Activated CD4-positive, alpha-beta T cell treated with anti-CD3 and anti-CD28 coated beads for 4 hours (primary cell): ENCODE results near the gene SRD5A1.
A peak's percentile ranks its signal among the peaks of the same experiment; 100 is the strongest.

Experiments used
- DNase-seq, 2 donors: peaks; one replicate each; pipeline ENCODE4 v3.0.0-alpha.2; 2020

The SRD5A1 gene, protein sequence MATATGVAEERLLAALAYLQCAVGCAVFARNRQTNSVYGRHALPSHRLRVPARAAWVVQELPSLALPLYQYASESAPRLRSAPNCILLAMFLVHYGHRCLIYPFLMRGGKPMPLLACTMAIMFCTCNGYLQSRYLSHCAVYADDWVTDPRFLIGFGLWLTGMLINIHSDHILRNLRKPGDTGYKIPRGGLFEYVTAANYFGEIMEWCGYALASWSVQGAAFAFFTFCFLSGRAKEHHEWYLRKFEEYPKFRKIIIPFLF

GRCh38 chr5:6632888-6633468 lies at the start of gene SRD5A1, which contains the start of gene NSUN2:
TSS of gene SRD5A1 (plus strand) at chr5:6633440. CDS start at chr5:6633577, 137 bp downstream.
TSS of gene NSUN2 (minus strand) at chr5:6633044. CDS start at chr5:6632979, 65 bp downstream.
- peak; percentile 90 to 93 for DNase-seq

GRCh38 chr5:6584101-6584645 lies 49.1 kb upstream of the SRD5A1 start:
- DNase-seq, result no peak

GRCh38 chr5:6584727-6585126 lies 48.5 kb upstream of the SRD5A1 start:
- no peak for DNase-seq

DNA sequence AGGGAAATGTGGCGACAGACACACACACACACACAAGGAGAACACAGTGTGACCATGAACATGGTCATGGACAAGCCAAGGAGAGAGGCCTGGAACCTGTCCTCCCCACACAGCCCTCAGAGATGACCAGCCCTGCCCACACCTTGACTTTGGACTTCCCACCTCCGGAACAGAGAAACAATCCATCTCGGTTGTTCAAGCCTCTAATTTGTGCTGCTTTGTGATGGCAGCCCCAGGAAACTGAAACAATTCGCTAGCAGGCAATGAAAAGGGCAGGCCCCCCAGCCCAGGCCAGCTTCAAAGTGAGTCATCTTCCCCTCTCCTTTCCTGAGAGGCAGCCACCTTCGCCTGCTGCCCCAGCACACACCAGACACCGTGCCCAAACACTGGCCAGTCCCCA lies 48.1 kb upstream of the SRD5A1 start:
- DNase-seq, result no peak

- no peak for DNase-seq
Measured at GRCh38 chr5:6585939-6586646, 47.1 kb upstream of the SRD5A1 start.

- DNase-seq, result no peak
Measured at GRCh38 chr5:6586647-6587042, 46.6 kb upstream of the SRD5A1 start.

- no peak for DNase-seq
Measured at GRCh38 chr5:6587171-6587570, 46.1 kb upstream of the SRD5A1 start.

DNA sequence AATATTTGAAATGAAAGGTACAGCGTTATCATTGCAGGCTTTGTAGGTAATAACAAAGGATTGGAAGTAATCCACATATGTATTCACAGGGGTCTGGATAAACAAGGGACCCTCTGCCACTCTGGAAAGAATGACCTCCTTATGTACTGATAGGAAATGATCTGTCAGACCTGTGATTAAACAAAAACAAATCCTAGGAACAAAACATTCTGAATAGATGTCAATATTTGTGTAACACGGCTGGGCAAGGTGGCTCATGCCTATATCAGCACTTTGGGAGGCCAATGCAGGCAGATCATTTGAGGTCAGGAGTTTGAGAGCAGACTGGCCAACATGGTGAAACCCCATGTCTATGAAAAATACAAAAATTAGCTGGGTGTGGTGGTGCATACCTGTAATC lies 42.7 kb upstream of the SRD5A1 start:
- no peak for DNase-seq

GRCh38 chr5:6591671-6592288 lies 41.5 kb upstream of the SRD5A1 start:
- DNase-seq, result no peak

DNA sequence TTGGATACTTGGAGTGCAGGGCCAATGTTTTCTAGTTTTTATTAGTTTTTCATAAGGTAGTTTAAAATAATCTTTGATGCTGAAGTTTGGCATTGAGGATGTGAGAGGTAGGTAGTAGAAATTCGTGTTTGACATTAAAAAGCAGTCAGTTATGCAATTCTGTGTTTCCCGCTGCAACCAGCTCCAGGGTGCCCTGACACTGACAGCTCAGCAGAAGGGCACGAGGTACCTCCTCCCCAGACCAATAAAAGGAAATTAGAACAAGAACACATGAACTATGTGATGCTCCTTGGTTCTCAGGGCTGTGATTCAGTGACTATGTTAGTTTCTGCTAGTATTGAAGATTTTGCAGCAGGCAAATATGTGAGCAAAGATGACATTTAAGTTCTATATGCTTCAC lies 40.6 kb upstream of the SRD5A1 start:
- no peak for DNase-seq

DNA sequence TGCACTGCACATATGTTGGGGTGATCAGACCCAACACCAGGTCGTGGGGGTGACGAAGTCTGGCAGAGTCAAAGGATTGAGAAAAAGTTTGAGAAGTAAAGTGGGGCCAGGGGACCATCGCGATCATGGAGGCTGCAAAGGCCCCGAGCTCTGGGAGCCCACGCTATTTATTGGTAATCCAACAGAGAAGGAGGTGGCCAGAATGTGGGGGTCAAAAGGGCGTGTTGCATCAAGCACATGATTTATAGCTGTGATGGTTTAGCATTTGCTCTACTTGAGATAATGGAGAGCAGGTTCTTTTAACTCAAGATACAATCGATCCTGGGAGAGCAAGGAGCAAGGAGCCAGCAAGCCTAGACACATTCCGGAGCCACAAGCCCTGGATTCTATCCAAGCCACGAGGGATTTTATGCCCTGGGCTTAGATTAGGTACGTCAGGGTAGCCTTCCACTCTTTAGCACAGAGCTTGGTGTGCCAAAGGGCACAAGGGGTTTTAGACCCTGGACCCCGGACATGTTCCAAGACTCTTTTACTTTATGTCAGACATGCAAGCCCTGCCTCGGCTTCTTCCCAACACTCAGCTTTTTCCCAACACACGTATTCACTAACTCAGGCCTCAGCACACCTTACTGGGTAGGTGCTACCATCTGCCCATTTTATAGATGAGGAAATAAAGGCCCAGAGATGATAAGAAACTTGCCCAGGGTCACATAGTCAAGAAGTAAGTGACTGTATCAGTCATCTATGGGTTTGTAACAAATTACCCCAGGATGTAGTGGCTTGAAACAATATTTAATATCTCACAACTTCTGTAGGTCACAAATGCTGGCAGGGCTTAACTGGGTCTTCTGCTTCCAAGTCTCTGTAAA lies 39.9 kb upstream of the SRD5A1 start:
- no peak for DNase-seq

DNA sequence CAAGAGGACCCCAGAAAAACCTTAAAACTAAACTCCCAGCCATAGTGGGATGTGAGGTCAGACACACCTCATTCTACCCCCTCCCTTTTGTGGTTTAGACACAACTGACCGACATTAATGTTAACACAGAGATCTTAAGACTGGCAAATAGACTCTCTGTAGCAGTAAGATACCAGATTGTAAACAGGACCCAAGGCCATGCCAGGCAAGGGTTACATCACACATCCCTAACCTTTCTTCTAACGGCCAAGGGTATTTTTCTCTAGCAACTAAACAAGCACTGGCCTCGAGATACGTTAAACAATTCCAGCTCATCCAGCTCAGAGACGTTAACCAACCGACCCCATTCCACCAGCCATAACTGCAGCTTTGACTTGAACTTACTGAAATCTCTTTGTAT lies 39.2 kb upstream of the SRD5A1 start:
- no peak for DNase-seq

GRCh38 chr5:6595405-6595804 lies 37.8 kb upstream of the SRD5A1 start:
- no peak for DNase-seq

- DNase-seq, result no peak
Measured at GRCh38 chr5:6596388-6596787, 36.9 kb upstream of the SRD5A1 start.

GRCh38 chr5:6597557-6597956 lies 35.7 kb upstream of the SRD5A1 start:
- DNase-seq, result no peak

DNA sequence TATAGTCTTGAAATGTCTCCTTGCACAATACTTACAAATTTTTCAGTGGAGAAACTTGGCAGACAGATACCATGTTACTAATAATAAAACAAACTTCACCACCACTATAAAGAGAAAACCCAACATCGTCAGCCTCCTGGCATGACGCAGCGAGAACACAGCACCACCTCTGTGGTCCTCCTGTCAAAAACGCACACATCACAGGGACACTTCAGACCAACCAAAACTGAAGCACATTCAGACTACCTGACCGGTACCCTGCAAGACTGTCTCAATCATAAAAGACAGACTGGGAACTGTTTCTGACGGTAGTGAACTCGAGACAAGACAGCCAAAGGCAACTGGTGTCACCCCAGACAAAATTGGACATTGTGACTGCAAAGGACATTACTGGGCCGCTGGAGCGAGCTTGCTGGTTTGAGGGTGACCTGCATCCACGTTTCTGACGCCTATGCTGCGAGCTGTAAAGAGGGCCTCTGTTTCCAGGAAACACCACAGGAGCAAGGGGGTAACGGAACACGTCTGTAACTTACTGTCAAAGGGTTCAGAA lies 34.8 kb upstream of the SRD5A1 start:
- DNase-seq, result no peak

GRCh38 chr5:6599739-6600138 lies 33.5 kb upstream of the SRD5A1 start:
- DNase-seq, result no peak

DNA sequence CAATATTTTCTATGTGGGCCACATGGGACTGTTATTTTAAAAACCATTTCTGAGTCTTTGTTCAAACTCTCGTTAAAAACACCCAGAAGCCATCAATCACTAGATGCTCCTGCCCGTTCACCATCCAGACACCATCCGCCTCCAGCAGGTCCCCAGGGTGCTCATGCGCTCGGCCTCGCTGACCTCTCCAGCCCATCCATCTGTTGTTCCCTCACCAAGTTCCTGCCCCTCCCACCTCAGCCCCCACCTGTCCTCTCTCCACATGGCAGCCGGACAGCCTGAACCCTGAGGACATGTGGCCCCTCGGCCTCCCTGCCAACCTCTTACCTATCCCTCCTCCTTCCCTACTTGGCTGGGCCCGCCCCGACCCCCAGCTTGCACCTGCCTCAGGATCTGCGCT lies 32.0 kb upstream of the SRD5A1 start:
- no peak for DNase-seq

GRCh38 chr5:6601816-6602215 lies 31.4 kb upstream of the SRD5A1 start:
- DNase-seq, result no peak

- DNase-seq, result no peak
Measured at GRCh38 chr5:6602441-6602840, 30.8 kb upstream of the SRD5A1 start.

DNA sequence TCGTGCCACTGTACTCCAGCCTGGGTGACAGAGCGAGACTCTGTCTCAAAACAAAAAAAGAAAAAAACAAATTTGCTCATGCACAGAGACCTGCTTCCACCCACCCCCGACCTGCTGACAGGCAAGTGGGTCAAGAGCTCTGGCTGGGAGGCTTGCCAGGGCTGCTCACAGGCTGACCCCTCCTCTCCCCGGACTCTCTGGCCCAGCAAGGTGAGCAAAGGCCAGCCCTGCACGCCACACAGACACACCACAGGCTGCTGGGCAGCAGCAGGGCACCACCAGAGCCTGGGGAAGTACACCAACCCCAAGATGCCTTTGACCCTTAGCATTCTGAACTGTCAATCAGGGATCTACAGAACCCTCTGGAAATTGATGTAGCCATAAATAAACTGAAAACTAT lies 29.6 kb upstream of the SRD5A1 start:
- DNase-seq, result no peak

GRCh38 chr5:6604341-6604740 lies 28.9 kb upstream of the SRD5A1 start:
- no peak for DNase-seq
